Gastroesophageal sphincter (tissue), 4 donors: ENCODE measurements around the gene LINGO3. TPM values are rescaled to one million over a fixed set of nuclear protein-coding genes. Genes with fewer than 3 reads are reported as not detected.
A peak's percentile ranks its signal among the peaks of the same experiment; 100 is the strongest.

Experiments
- ATAC-seq: fragments of 150-250 bp; one replicate; pipeline ENCODE4 v1.9.1; 2016; ENCODE audit warnings: mild to moderate bottlenecking, moderate library complexity
- H3K27ac ChIP-seq, 4 donors: fragments of 200-600 bp; sonication (generic) in 3 of 4; 1 replicate in 3 of 4; 2 replicates in 1 of 4; pipeline ENCODE4 v1.5.1; 2016 to 2019
- H3K27me3 ChIP-seq: fragments of 200-600 bp; sonication (generic); one replicate; pipeline ENCODE4 v1.5.1; 2019
- H3K36me3 ChIP-seq, 2 donors: fragments of 200-600 bp; sonication (generic); one replicate each; pipeline ENCODE4 v1.5.1; 2019; ENCODE audit warnings: control low read depth in 1 of 2
- H3K4me1 ChIP-seq, 3 donors: fragments of 200-600 bp; sonication (generic); 1 replicate in 2 of 3; 2 replicates in 1 of 3; pipeline ENCODE4 v1.5.1; 2016 to 2019; ENCODE audit warnings: control low read depth in 2 of 3
- H3K4me3 ChIP-seq, 2 donors: fragments of 200-600 bp; sonication (generic); one replicate each; pipeline ENCODE4 v1.5.1; 2019; ENCODE audit warnings: mild to moderate bottlenecking in 1 of 2, moderate library complexity in 1 of 2
- H3K9me3 ChIP-seq, 3 donors: fragments of 200-600 bp; sonication (generic); one replicate each; pipeline ENCODE4 v1.5.1; 2017 to 2019; ENCODE audit warnings: control low read depth in 2 of 3
- EP300 ChIP-seq: sonication (generic); formaldehyde crosslinking; IDR thresholded peaks from one replicate; pipeline ENCODE4 v1.6.1; 2017; ENCODE audit warnings: antibody characterized with exemption, mild to moderate bottlenecking
- POLR2A ChIP-seq, 2 donors: fragments of 450-650 bp; IDR thresholded peaks; one replicate each; pipeline ENCODE4 v1.6.1; 2017; ENCODE audit warnings: antibody characterized with exemption in 2 of 2, mild to moderate bottlenecking in 2 of 2, moderate library complexity in 1 of 2
- POLR2AphosphoS5 ChIP-seq: sonication (generic); formaldehyde crosslinking; IDR thresholded peaks from one replicate; pipeline ENCODE4 v1.6.1; 2017; ENCODE audit warnings: antibody characterized with exemption
- WGBS, 2 donors: methylation state at CpG; one replicate each; pipeline ENCODE4 v1.1.5; 2018; ENCODE audit warnings: low coverage in 1 of 2; 5-methylcytosine and 5-hydroxymethylcytosine counted together
- total RNA-seq, 4 donors: library from RNA; depleted of rRNA; stranded (reverse); fragments of >200 nt; gene quantifications; one replicate each; pipeline ENCODE4 v1.1.0, GENCODE V29; 2016
- TF ChIP-seq, protein P1 (sequence below), 4 experiments: fragments of 200-600 bp in 2 of 4; fragments of 450-650 bp in 2 of 4; sonication (generic) in 1 of 4; IDR thresholded peaks; one replicate each; pipeline ENCODE4 v1.5.1; 2017 to 2019; ENCODE audit warnings: antibody characterized with exemption in 4 of 4, mild to moderate bottlenecking in 2 of 4, moderate library complexity in 2 of 4

LINGO3 gene
- total RNA-seq, 4 donors from 2014 or later, result not detected

DNA sequence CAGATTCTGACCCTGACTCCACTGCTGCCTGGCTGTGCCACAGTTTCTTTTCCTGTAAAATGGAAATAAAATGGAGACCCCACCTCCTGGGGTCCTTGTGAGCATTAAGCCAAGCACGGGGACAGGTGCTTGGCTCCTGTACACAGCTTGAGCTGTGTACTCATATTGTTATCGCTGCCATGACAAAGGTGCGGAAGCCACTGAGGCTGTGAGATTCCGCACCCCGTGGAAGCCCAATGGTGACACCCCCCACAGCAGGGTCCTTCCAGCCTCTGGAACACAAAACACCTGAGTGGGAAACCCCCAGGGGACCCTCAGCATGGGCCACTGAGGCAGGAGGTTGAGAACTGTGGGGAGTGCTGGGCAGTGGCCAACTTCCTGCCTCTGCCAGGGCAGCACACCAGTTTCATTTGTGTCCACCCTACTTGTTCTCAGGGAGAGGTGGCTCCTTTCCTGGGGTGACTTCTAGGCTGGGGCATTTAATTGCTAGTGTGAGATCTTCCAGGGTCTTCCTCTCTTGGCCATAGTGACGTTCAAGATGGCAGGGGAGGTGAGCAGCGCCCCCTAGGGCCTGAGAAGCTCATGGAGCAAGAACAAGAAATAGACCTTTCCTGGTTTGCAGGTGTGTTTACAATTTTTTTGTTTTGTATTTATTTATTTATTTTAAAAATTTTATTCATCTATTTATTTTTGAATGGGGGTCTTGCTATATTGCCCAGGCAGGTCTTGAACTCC is 46.3 kb downstream of the LINGO3 start:
- peaks cover 0 to 8% (median 3%) of the 10 kb centered on the region in 3 donors for H3K4me1 ChIP-seq
- WGBS, 2 donors, result 0% methylated on average over 2 of the region's 7 CpGs; no CpG with 5 or more reads in 1 of the 2 donors
- no peaks in the 10 kb centered on the region for H3K9me3 ChIP-seq
- no peak for ATAC-seq
- H3K27me3 ChIP-seq, result no peaks in the 10 kb centered on the region
- H3K27ac ChIP-seq, result no peak overlapping the region
- TF ChIP-seq, protein P1, sequence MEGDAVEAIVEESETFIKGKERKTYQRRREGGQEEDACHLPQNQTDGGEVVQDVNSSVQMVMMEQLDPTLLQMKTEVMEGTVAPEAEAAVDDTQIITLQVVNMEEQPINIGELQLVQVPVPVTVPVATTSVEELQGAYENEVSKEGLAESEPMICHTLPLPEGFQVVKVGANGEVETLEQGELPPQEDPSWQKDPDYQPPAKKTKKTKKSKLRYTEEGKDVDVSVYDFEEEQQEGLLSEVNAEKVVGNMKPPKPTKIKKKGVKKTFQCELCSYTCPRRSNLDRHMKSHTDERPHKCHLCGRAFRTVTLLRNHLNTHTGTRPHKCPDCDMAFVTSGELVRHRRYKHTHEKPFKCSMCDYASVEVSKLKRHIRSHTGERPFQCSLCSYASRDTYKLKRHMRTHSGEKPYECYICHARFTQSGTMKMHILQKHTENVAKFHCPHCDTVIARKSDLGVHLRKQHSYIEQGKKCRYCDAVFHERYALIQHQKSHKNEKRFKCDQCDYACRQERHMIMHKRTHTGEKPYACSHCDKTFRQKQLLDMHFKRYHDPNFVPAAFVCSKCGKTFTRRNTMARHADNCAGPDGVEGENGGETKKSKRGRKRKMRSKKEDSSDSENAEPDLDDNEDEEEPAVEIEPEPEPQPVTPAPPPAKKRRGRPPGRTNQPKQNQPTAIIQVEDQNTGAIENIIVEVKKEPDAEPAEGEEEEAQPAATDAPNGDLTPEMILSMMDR (IDR thresholded peaks at IDR 0.05), result peak in 1 of 4 experiments; percentile 39
- TF ChIP-seq POLR2AphosphoS5 (no peak), POLR2A (IDR thresholded peaks at IDR 0.05) (no peak), EP300 (no peak)
- no peaks in the 10 kb centered on the region for H3K36me3 ChIP-seq
- H3K4me3 ChIP-seq, result no peak overlapping the region

DNA sequence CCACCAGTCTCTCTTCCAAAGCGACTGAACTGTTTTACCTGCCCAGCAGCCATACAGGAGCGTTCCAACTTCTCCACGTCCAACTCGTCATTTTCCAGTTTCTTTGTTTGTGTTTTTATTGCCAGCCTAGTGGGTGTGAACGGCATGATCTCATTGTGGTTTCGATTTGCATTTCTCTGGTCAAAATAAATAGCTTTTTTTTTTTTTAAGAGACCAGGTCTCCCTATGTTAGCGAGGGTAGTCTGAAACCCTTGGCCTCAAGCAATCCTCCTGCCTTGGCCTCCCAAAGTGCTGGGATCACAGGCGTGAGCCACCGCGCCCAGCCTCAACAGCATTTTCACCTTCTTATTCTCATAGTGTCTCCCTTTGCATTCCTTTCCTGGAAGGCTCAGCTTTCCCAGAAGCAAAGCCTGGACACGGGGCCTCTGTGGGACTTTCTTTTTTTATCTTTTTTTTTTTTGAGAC is 47.6 kb downstream of the LINGO3 start:
- H3K27ac ChIP-seq, result no peak overlapping the region
- H3K4me1 ChIP-seq, result no peaks in the 10 kb centered on the region
- H3K36me3 ChIP-seq, result no peaks in the 10 kb centered on the region
- TF ChIP-seq, protein P1 (IDR thresholded peaks at IDR 0.05), result no peak
- TF ChIP-seq EP300, result no peak
- no peak for TF ChIP-seq POLR2A (IDR thresholded peaks at IDR 0.05)
- TF ChIP-seq POLR2AphosphoS5, result no peak
- ATAC-seq, result no peak
- no peaks in the 10 kb centered on the region for H3K9me3 ChIP-seq
- peaks cover 10% of the 10 kb centered on the region for H3K27me3 ChIP-seq
- no peak overlapping the region for H3K4me3 ChIP-seq
- WGBS, 2 donors, result 52 to 65% methylated on average over 4 to 10 of the region's 11 CpGs

DNA sequence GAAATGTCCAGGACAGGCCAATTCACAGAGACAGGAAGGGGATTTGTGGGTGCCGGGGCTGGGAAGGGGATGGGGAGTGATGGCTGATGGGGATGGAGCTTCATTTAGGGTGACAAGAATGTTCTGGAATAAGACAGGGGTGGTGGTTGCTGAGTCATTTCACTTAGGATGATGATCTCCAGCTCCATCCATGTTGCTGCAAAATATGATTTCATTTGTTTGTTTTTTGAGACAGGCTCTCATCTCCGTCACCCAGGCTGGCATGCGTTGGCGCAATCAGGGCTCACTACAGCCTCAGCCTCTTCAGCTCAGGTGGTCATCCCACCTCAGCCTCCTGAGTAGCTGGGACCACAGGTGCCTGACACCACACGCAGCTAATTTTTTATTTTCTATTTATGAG is 48.6 kb downstream of the LINGO3 start:
- Histone ChIP-seq H3K36me3 (no peaks in the 10 kb centered on the region), H3K4me3 (no peak overlapping the region), H3K27ac (no peak overlapping the region), H3K9me3 (no peaks in the 10 kb centered on the region), H3K27me3 (peaks cover 19% of the 10 kb centered on the region), H3K4me1 (no peaks in the 10 kb centered on the region)
- 83 to 86% methylated on average over 4 to 5 of the region's 5 CpGs for WGBS, 2 donors
- TF ChIP-seq, protein P1 (IDR thresholded peaks at IDR 0.05), result no peak
- no peak for TF ChIP-seq POLR2A (IDR thresholded peaks at IDR 0.05)
- no peak for TF ChIP-seq POLR2AphosphoS5
- no peak for TF ChIP-seq EP300
- no peak for ATAC-seq

Other genes with a start within 250 kb of the LINGO3 start
- 10 to 100 TPM; 29.0 to 69.9 (median 38.6) TPM for gene MOB3A, start 211.8 kb downstream of the LINGO3 start, total RNA-seq
- 10 to 100 TPM in 1 of 4 donors, 1 to 10 TPM in 3; 2.4 to 17.3 (median 4.3) TPM for gene IZUMO4, start 211.2 kb downstream of the LINGO3 start, total RNA-seq
- 100 to 1,000 TPM in 1 of 4 donors, 10 to 100 TPM in 3; 69.9 to 132 (median 73.8) TPM for gene AP3D1, start 156.6 kb downstream of the LINGO3 start, total RNA-seq
- 10 to 100 TPM in 2 of 4 donors, 1 to 10 TPM in 2; 4.4 to 12.8 (median 10.2) TPM for gene DOT1L, start 144.2 kb downstream of the LINGO3 start, total RNA-seq
- 10 to 100 TPM; 41.6 to 56.7 (median 51.7) TPM for gene PLEKHJ1, start 71.8 kb downstream of the LINGO3 start, total RNA-seq
- 10 to 100 TPM; 27.5 to 40.3 (median 37.4) TPM for gene SF3A2, start 71.3 kb downstream of the LINGO3 start, total RNA-seq
- 1 to 10 TPM in 1 of 4 donors, under 1 TPM in 3; 0.23 to 1.2 (median 0.47) TPM for gene AMH, start 58.8 kb downstream of the LINGO3 start, total RNA-seq
- gene JSRP1, start 51.7 kb downstream of the LINGO3 start, total RNA-seq, result under 1 TPM in 1 of 4 donors, not detected in 3; 0.37 TPM
- gene PEAK3, start 26.0 kb downstream of the LINGO3 start, total RNA-seq, result 1 to 10 TPM in 1 of 4 donors, under 1 TPM in 2, not detected in 1; 0.16 to 1.3 (median 0.27) TPM
- 10 to 100 TPM; 52.3 to 86.1 (median 77.7) TPM for gene LSM7, start 20.4 kb upstream of the LINGO3 start, total RNA-seq
- gene SPPL2B, start 20.5 kb upstream of the LINGO3 start, total RNA-seq, result 10 to 100 TPM; 18.5 to 32.7 (median 30.9) TPM
- under 1 TPM in 1 of 4 donors, not detected in 3; 0.54 TPM for gene TMPRSS9, start 52.1 kb upstream of the LINGO3 start, total RNA-seq
- gene TIMM13, start 119.4 kb upstream of the LINGO3 start, total RNA-seq, result 10 to 100 TPM; 22.9 to 32.2 (median 27.3) TPM
- gene LMNB2, start 148.8 kb upstream of the LINGO3 start, total RNA-seq, result 10 to 100 TPM; 17.4 to 41.5 (median 26.8) TPM
- gene GADD45B, start 168.0 kb upstream of the LINGO3 start, total RNA-seq, result 100 to 1,000 TPM in 1 of 4 donors, 10 to 100 TPM in 3; 69.9 to 374 (median 88.7) TPM